ENCODE results near the gene C13orf46.

Gene C13orf46

DNA sequence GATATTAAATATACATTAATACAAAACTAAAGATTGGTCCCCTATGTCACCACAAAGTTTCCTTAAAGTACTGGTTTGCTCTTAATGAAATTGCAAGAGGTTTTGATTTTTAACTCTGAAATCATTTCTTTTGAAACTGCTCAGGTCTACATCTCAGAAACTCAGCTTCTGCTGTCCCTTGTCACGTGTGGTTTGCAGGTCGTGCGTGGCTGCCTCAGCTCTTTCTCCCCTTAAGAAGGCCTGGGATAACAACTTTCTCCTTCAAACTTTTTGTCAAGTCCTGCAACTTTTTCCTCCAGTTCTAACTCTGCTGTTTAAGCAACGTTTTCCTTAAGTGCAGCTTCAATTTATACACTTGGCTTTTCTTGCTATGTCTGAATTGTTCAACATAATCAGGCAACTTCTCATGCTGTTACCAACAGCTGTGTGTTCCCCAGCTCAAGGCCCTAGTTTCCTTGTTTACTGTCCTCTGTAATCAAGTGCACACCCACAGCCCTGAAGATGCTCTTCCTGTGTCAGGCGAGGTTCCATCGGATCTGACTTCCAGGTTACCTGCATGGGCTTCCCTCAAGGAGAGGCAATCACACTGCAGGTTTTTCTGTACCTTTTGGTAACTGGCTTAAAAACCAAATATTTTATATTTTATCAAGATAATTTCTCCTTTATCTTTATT is 13.5 kb downstream of the C13orf46 start:
- DNase-seq (ENCODE audit: low read depth, low spot score) = no peak
- H3K27ac ChIP-seq = no peak overlapping the region

DNA sequence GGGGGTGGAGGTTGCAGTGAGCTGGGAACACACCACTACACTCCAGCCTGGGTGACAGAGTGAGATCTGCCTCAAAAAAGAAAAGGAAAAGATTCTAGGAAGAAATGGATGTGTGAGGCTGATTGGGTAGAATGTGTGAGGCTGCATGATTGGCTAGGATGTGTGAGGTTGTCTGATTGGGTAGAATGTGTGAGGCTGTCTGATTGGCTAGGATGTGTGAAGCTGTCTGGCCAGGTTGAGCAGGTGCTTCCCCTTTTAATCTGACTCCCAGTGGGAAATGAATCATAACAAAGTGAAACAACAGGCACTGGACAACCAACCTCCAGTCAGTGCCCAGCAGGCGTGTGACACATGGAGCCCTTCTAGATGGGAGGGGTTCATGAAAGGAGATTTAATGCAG is 14.7 kb downstream of the C13orf46 start:
- peak; percentile 34 for DNase-seq (ENCODE audit: low read depth, low spot score)
- no peak overlapping the region for H3K27ac ChIP-seq

DNA sequence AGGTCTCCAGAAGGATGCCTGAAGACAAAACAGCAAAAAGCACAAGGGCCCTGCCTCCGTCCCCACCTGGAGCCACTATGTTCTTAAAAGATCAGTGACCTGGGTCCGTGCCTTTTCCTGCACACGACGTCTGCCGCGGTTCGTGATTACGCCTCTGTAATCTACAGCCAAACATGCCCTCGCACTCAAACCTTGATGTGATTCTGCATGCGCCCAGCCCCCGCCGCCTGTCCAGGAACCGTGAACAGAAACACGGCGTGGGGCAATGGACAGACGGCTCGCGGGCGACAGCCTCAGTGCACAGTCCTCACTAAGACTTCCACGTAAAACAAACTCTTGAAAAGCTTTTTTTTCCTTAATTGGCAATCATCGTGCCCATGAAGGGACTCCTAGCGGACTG is 15.5 kb downstream of the C13orf46 start:
- no peak overlapping the region for H3K27ac ChIP-seq
- DNase-seq (ENCODE audit: low read depth, low spot score) = no peak

DNA sequence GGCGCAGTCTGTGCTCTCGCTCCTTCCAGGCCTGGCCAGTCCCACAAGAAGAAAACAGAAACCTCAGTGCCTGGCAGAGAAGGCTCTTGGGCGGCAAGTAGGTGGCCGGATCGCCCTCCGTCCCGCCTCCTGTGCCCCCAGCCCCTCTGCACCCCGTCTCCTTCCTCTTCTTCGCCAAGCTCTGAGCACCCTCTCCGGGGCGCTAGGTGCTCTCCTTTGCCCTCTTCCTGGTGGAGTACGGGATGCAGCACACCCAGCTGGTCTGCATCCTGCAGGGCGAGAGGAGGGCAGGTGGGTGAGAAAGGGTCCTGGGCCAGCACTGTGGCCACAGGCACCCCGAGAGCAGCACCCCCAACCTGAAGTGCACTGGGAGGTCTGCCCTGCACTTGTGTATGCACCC is 17.3 kb downstream of the C13orf46 start:
- no peak for DNase-seq (ENCODE audit: low read depth, low spot score)
- H3K27ac ChIP-seq = no peak overlapping the region

DNA sequence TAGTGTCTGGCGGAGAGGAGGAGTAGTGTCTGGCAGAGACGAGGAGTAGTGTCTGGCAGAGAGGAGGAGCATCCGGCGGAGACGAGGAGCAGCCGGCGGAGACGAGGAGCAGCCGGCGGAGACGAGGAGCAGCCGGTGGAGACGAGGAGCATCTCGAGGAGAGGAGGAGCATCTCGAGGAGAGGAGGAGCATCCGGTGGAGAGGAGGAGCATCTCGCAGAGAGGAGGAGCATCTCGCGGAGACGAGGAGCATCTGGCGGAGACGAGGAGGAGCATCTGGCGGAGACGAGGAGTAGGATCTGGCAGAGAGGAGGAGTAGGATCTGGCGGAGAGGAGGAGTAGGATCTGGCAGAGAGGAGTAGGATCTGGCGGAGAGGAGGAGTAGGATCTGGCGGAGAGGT is 18.2 kb downstream of the C13orf46 start:
- no peak for DNase-seq (ENCODE audit: low read depth, low spot score)
- H3K27ac ChIP-seq = no peak overlapping the region

DNA sequence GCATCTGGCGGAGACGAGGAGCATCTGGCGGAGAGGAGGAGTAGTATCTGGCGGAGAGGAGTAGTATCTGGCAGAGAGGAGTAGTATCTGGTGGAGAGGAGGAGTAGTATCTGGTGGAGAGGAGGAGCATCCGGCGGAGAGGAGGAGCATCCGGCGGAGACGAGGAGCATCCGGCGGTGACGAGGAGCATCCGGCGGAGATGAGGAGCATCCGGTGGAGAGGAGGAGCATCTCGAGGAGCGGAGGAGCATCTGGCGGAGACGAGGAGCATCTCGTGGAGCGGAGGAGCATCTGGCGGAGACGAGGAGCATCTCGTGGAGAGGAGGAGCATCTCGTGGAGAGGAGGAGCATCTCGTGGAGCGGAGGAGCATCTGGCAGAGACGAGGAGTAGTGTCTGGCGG is 18.6 kb downstream of the C13orf46 start:
- no peak overlapping the region for H3K27ac ChIP-seq
- no peak for DNase-seq (ENCODE audit: low read depth, low spot score)

DNA sequence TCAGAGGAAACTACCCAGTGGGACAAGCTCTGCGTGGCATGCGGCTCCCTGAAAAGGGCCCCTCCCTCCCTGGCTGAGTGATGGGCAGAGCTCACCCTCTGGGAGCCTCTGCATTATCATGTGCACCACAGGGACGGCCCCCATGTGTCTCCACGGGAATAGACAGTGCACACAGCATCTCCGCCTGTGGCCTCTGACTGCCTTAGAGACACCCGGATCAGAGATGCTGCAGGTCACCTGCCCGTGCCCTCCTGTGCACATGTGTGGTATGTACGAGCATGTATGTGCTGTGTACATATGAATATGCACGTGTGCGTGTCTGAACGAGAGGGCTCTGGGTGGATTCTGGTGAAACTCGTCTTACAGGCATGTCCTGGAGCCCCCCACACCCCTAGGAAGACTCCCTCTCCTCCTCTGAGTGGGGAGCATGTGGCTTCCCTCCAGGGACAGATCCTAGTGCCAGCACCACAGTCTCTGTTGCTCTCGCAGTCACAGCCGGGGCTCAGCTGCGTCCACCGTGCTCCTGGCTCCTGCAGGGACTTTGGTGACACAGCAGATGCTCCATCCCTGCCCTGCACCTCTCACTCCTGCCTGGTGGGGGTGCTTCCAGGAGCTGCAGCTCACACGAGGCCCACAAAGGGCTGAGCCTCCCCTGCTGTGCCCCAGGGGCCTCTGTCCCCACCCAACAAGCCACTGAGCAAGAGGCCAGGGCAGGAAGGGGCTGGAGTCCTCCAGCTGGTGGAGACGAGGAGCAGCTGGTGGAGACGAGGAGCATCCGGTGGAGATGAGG is 19.6 kb downstream of the C13orf46 start:
- no peak for DNase-seq (ENCODE audit: low read depth, low spot score)
- no peak overlapping the region for H3K27ac ChIP-seq

DNA sequence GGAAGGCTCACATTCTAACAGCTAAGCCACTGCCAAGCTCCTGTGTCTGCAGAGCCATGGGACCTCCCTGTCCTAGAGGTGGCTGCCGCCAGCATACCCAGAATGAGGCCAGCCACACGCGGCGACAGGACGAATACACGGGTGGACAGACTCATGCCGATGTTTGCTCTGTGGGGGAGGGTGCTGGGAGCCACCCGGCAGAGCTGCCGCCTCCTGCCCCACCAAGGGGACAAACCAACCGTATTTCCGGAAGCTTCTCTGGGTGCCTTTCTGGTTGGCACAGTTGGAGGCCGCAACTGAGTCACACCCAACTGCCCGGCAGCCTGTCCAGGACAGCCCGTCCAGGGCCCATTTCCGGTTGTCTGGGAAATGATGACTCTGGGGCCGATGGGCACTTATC is 20.3 kb downstream of the C13orf46 start:
- no peak overlapping the region for H3K27ac ChIP-seq
- DNase-seq (ENCODE audit: low read depth, low spot score) = no peak

DNA sequence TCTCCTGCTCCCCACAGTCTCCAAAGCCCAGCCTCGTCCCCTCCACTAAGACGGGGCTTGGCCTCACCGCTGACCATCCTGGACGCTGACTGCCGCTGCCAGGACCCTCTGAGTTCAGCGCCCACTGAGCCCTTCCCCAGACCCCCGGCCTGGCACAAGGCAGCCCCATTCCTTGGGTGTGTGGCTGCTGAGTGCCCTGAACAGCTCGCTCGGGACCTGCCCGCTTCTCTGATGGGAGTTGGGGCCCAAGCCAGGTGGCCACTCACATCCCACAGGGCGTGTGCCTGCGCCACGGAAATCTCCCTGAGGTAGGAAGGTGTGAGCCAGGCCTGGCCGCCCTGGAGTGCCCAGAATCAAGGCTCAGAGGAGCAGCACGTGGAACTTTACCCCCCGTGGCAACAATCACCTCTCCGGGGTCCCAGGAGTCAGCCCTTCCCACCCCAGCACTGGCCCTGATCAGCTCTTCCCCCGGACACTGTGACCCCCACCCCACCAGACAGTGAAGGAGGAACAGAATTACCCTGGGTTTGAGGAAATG is 20.8 kb downstream of the C13orf46 start:
- DNase-seq (ENCODE audit: low read depth, low spot score) = no peak

DNA sequence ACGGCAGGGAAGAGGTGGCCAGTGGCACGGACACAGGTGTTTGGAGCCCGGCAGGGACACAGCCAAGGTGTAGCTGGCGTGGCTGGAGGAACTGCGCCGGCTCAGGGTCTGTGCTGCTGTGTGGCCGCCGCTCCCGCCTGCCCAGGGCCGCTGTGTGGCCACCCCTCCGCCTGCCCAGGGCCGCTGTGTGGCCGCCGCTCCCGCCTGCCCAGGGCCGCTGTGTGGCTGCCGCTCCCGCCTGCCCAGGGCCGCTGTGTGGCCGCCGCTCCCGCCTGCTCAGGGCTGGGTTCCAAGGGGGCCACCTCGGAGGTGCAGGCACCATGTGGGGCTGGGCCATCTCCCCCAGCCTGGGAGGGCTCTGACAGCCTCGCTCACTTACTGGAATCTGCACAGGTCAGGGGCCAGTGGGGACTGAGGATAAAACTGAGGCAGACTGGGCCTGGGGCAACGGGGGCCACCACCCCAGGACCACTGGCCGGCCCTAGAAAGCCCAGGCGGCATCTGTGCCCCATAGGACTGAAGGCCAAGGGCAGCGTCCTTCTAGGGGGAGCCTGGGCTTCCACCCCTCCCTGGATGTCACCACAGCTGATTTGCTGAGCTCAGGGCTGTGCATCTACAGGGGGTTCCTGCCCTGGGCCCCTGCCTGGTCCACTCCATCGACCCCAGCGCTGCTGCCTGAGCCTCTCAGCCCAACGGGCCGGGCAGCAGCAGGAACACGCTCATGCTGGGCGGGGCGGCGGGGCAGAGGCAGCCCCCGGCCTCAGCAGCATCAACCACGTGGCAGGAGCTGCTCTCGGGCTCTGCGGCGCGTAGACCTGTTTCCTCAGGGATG is 21.5 kb downstream of the C13orf46 start:
- no peak for DNase-seq (ENCODE audit: low read depth, low spot score)
- H3K27ac ChIP-seq = no peak overlapping the region

More for the DNA sequence above, 20.8 kb downstream of the C13orf46 start:
- no peak overlapping the region for H3K27ac ChIP-seq

DNA sequence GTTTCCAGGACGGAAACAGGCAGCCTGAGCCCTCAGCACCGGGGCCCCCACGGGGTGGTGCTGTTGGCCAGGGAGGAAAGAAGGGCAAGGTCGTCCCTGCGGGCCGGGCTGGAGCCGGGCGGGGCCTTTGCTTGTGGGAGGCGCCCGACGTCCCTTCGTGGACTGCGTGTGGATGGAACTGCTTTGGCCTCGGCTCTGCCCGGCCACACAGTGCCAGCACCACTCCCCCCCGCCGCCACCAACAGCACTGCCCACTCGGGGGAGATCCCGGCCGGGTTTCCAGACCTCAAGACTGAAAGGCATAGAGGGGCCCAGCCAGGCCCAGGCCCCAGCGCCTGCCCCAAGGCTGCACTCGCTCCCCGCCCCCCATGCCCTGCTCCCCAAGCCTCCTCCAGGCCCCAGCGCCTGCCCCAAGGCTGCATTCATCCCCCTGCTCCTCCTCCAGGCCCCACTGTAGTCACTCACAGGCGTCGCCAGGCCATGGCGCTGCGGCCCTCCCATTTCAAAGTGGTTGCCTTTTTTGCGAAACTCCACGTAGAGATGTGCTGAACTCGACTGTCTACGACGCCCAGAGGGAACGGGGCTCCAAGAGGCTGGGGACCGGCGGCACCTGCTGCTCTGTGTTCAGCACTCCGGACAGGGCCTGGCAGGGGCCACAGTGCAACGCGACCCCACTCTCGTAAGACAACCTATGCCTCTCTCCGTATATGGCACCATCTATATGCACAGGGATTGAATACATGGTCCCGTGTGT is 22.5 kb downstream of the C13orf46 start:
- no peak overlapping the region for H3K27ac ChIP-seq
- DNase-seq (ENCODE audit: low read depth, low spot score) = no peak

DNA sequence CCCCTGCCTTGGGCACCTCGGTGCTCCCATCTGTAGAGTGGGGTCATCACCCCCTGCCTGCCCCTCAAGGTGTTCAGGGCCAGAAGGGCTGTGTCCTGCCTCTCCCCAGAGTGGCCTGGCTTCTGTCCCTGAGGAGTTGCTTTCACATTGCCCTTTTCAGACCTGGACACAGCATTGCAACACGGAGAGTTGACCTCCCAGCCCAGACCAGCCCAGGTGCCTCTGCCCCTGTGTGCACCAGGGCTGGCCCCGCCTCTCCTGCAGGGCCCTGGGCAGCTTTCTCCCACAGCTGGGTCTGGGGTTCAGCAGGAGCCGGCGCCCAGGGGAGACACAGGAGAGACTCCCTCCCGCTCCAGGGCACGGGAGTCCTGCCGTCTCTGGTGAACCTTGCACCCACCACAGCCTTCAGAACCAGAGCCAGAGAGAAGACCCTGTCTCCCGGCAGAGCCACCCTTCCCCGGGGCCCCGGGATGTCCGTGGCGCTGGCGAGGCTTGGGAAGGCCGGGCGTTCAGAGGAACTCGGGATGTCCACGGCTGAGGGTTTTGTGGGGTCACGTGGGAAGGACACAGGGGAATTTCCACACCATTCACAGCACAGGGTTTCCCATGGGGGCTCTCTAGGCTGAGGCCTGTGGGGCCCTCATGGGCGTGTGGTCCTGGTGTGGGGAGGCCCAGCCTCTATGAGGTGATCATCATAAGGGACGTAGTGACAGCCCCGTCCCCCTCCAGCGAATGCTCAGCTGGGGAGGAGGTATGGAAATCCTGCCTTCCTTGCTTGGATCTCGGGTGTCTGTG is 23.2 kb downstream of the C13orf46 start:
- H3K27ac ChIP-seq = no peak overlapping the region
- DNase-seq (ENCODE audit: low read depth, low spot score) = no peak

DNA sequence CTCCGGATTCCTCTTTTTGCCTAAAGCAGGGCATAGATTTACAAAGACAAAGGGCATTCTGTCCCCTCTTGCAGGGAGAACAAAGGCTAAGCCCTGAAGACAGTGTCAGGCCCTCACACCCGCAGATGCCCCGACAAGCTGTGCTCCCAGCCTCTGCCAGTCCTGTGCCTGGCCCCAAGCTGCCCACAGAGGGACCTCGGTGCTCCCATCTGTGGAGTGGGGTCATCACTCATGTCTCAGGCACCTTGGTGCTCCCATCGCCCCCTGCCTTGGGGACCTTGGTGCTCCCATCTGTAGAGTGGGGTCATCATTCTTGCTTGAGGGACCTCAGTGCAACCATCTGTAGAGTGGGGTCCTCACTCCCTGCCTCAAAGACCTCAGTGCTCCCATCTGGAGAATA is 24.3 kb downstream of the C13orf46 start:
- no peak overlapping the region for H3K27ac ChIP-seq
- no peak for DNase-seq (ENCODE audit: low read depth, low spot score)

DNA sequence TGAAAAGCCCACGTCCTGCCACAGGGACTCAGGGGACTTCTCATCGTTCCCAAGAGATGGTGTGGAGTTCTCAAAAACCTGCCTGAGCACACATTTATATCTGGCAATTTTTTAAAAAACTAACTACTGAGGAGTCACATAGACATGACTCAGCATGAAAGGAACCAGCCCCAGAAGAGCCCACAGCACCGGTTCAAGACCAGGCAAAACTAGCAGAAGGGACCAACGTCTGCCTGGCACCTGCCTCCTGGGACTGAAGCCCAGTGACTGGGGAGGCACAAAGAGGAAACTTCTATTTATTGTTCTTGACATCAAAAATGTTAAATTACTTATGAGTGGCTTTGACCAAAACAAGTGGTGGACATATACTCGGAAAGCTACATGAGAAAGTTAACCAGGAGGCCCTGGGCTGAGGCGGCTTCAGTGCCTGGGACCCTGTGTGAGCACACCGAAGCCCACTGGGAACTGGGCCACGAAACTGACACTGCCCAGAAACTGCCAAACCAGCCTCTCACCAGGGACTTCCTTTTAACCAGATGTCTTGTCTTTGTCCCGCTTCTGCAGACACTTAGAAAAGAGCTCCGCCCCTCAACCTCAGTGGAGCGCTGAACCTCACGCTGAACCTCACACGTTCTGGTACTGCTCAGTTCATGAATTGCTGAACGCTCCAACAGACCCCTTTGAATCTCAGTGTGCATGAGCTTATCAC is 25.7 kb downstream of the C13orf46 start:
- H3K27ac ChIP-seq = no peak overlapping the region
- no peak for DNase-seq (ENCODE audit: low read depth, low spot score)

DNA sequence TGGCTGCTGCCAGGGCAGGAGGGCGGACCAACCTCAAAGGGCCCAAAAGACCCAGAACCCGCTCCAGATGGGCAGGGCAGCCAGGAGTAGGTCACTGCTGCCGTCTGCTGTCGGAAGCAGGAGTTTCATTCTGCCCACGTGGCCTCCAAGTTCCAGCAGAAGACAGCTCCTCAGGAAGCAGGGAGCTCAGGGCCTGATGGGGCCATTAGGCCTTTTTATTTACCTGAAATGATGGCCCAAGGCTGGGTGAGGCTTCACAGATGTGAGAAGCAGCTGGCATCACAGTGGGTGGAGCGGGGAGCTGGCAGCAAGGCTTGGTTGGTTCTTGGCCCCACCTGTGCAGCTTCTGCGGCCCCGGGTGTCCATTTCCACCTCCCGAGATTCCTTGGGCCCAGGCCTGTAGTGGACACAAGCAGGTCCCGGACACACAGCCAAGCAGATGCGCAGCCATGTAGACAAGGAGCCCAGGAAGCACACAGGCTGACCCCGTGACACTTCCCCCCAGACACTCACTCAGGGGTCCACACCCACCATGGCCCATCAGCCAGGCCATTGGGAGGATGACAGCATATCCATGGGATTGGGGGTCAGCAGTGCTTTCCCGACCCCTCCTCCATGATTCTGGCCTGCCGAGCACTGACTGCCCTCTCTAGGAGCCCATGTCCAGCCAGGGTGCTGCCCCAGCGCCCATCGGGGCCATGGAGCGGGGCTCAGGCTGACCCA is 26.4 kb downstream of the C13orf46 start:
- no peak for DNase-seq (ENCODE audit: low read depth, low spot score)
- no peak overlapping the region for H3K27ac ChIP-seq

DNA sequence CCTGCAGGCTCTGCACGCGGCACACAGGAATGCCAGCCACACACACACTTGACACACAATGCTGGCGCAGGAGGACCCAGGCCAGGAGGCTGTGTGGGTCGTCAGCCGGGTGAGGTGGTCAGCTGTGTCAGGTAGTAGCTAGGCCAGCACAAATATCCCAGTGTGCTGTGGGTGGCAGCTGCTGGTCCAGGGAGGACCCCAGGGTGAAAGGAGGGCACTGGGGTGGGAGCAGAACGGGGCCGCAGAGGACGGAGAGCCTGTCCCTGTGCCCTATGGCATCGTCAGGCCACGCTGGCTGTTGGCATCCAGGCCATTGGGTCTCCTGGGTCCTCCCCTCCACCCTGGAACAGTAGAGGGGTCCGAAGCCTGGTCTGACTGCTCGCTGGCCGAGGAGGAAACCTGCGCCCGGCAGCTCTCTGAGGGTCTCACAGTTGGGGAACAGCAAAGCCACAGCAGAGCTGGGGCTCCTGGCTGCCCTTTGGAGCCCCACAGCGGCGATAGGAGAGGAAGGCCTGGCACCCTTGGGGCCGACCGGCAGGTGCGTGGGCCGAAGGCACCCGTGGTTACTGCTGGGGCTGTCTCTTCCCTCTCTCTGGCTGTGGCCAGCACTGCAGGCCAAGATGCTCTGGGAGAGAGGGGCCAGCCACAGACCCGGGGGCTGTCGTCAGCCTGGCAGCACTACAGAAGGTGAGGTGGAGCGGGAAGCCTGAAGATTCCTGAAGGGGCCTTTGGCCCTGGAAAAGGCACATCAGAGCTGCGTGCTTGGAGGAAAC is 27.3 kb downstream of the C13orf46 start:
- H3K27ac ChIP-seq = no peak overlapping the region
- DNase-seq (ENCODE audit: low read depth, low spot score) = no peak

DNA sequence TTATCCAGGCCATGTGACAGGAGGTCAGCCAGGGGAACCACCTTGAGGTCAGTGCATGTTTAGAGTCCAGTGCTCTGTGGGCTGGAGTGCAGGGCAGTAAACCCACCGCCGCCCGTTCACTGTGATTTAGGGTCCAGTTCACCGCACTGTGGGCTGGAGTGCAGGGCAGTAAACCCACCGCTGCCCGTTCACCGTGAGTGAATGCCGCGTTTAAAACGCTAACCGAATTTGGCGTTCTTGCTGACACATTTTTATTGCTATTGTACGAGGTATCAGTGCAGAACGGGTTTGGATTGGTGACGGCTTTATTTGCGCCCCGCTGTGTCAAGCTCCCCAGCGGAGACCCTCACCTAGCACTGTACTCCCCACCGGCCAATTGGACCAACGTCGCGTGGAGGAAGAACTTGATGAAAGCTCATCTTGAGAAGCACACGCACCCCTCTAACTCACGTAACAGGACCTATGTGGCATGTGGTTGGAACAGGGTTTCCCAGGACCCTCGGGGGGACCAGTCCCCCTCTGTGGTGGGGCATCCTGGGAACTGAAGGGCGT is 27.9 kb downstream of the C13orf46 start:
- no peak overlapping the region for H3K27ac ChIP-seq
- no peak for DNase-seq (ENCODE audit: low read depth, low spot score)

Data from epithelial cell of prostate (primary cell).